NB4 (cell line): ENCODE data around the gene NFIB.

Experiments used
- CTCF ChIP-seq: IDR thresholded peaks from one replicate; pipeline ENCODE4 v1.5.1; 2012; ENCODE audit warnings: low read depth, low read length
- MAX ChIP-seq: IDR thresholded peaks from 2 replicates; pipeline ENCODE4 v1.6.1; 2011; ENCODE audit warnings: low read depth, low read length
- MYC ChIP-seq: IDR thresholded peaks from 2 replicates; pipeline ENCODE4 v1.6.1; 2011; ENCODE audit warnings: low read depth, low read length
- POLR2A ChIP-seq: IDR thresholded peaks from 2 replicates; pipeline ENCODE4 v1.6.1; 2011; ENCODE audit warnings: mild to moderate bottlenecking; ENCODE audit not compliant: insufficient read length; ENCODE audit errors: extremely low read depth

- no peak for TF ChIP-seq POLR2A
- TF ChIP-seq CTCF: no peak
- TF ChIP-seq MYC: no peak
- TF ChIP-seq MAX: no peak
These were observed 7.7 kb upstream of the NFIB start for GRCh38 chr9:14321517-14322130.
